Osteoblast (primary cell): ENCODE data around the gene EBPL. TPM values are rescaled to one million over a fixed set of nuclear protein-coding genes. Genes with fewer than 3 reads are reported as not detected.
A peak's percentile ranks its signal among the peaks of the same experiment; 100 is the strongest.

Experiments
- DNase-seq: peaks from one replicate; pipeline ENCODE4 v3.0.0; 2011; ENCODE audit warnings: low spot score, mixed read lengths; ENCODE audit not compliant: insufficient read length; ENCODE audit errors: missing footprints
- H2AFZ ChIP-seq: 2 replicates; pipeline ENCODE4 v1.6.0; 2011; ENCODE audit warnings: mild to moderate bottlenecking, low read length
- H3K27ac ChIP-seq: 2 replicates; pipeline ENCODE4 v1.5.1; 2011; ENCODE audit warnings: mild to moderate bottlenecking, low read depth, low read length, moderate library complexity
- H3K27me3 ChIP-seq: 2 replicates; pipeline ENCODE4 v1.6.0; 2012; ENCODE audit warnings: mild to moderate bottlenecking, control low read depth, inconsistent platforms, low read length, moderate library complexity; ENCODE audit not compliant: insufficient read depth
- H3K36me3 ChIP-seq: 2 replicates; pipeline ENCODE4 v1.5.1; 2011; ENCODE audit warnings: mild to moderate bottlenecking, low read length, control low read depth, moderate library complexity; ENCODE audit not compliant: insufficient read depth
- H3K4me1 ChIP-seq: 2 replicates; pipeline ENCODE4 v1.5.1; 2011; ENCODE audit warnings: mild to moderate bottlenecking, low read length, control low read depth, moderate library complexity; ENCODE audit not compliant: insufficient read depth
- H3K4me2 ChIP-seq: 2 replicates; pipeline ENCODE4 v1.6.0; 2011; ENCODE audit warnings: mild to moderate bottlenecking, low read length; ENCODE audit not compliant: insufficient read depth
- H3K4me3 ChIP-seq: fragments of 200-600 bp; sonication (generic); 3 replicates; pipeline ENCODE4 v1.5.1; 2012; ENCODE audit warnings: mild to moderate bottlenecking, low read length, inconsistent platforms; ENCODE audit not compliant: insufficient read depth
- H3K79me2 ChIP-seq: 2 replicates; pipeline ENCODE4 v1.6.0; 2012; ENCODE audit warnings: mild to moderate bottlenecking, low read length, control low read depth, inconsistent platforms; ENCODE audit not compliant: insufficient read depth
- H3K9me3 ChIP-seq: 2 replicates; pipeline ENCODE4 v1.5.1; 2011; ENCODE audit warnings: low read depth, low read length, control low read depth
- H4K20me1 ChIP-seq: 2 replicates; pipeline ENCODE4 v1.6.0; 2012; ENCODE audit warnings: mild to moderate bottlenecking, low read length, control low read depth; ENCODE audit not compliant: insufficient read depth
- total RNA-seq: library from RNA; depleted of rRNA; stranded (reverse); fragments of >200 nt; gene quantifications from 2 replicates; pipeline ENCODE4 v1.2.3, GENCODE V29; 2012
- TF ChIP-seq, protein P1 (sequence below): IDR thresholded peaks from 2 replicates; pipeline ENCODE4 v1.5.1; 2011; ENCODE audit warnings: mild to moderate bottlenecking, low read depth, low read length, moderate library complexity; ENCODE audit errors: extremely low read depth

Gene EBPL
- total RNA-seq, 1 donor, result 26.1 TPM

DNA sequence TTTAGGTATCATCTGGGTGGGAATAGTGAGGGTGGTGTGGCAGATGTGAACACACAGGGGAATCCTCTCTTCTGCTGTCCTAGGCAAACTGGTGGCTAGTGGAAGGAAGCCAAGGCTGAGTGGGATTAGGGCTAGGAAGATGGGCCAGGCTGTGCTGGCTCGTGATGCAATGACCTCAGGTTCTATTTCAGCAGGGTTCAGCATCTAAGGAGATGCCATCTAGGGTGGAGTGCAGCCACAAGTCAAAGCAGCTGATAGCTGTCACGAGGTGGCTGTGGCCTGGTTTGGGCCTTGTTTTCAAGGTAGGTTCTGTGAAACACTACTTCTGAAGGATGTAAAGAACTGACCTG is 41.3 kb downstream of the EBPL start:
- Histone ChIP-seq H3K27ac (no peak overlapping the region), H3K79me2 (no peaks in the 10 kb centered on the region), H3K4me3 (no peak overlapping the region), H3K27me3 (no peaks in the 10 kb centered on the region), H2AFZ (no peak overlapping the region), H3K4me1 (no peaks in the 10 kb centered on the region), H3K36me3 (no peaks in the 10 kb centered on the region), H4K20me1 (no peaks in the 10 kb centered on the region), H3K9me3 (no peaks in the 10 kb centered on the region), H3K4me2 (no peak overlapping the region)
- TF ChIP-seq, protein P1, sequence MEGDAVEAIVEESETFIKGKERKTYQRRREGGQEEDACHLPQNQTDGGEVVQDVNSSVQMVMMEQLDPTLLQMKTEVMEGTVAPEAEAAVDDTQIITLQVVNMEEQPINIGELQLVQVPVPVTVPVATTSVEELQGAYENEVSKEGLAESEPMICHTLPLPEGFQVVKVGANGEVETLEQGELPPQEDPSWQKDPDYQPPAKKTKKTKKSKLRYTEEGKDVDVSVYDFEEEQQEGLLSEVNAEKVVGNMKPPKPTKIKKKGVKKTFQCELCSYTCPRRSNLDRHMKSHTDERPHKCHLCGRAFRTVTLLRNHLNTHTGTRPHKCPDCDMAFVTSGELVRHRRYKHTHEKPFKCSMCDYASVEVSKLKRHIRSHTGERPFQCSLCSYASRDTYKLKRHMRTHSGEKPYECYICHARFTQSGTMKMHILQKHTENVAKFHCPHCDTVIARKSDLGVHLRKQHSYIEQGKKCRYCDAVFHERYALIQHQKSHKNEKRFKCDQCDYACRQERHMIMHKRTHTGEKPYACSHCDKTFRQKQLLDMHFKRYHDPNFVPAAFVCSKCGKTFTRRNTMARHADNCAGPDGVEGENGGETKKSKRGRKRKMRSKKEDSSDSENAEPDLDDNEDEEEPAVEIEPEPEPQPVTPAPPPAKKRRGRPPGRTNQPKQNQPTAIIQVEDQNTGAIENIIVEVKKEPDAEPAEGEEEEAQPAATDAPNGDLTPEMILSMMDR, result no peak
- DNase-seq, result no peak

DNA sequence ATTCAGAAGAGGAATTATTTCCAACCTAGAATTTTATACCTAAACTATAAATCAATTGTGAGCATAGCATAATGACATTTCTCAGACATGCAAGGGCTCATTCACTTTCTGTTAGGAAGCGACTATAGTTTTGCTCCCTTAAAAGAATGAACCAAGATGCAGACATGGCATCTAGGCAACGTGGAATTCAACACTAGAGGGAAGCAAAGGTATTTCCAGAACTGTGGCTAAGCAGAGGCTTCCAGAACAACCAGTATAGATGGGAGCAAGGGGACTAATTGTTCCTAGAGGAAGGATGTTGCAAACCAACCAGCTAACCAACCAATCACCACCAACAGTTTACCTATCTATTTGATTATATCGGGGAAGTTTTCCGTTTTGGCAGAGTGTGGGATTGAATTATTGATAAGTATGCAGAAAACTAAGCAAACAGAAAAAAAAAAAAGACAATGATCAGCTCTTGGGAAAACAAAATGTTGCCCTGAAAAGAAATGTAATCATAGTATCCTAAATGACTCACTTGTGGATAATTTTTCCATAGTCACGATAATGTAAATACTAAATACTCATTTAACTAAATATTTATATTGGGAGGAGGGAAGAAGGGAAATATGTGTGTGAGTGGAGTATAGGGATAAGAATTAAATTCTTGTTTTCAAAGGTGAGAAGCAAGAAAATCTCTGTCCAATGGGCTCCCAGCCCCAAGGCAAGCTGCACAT is 41.9 kb downstream of the EBPL start:
- Histone ChIP-seq H3K79me2 (no peaks in the 10 kb centered on the region), H3K27me3 (no peaks in the 10 kb centered on the region), H3K36me3 (no peaks in the 10 kb centered on the region), H3K9me3 (no peaks in the 10 kb centered on the region), H3K4me2 (no peak overlapping the region), H3K27ac (no peak overlapping the region), H3K4me1 (no peaks in the 10 kb centered on the region), H2AFZ (no peak overlapping the region), H3K4me3 (no peak overlapping the region), H4K20me1 (no peaks in the 10 kb centered on the region)
- TF ChIP-seq, protein P1, result peak; percentile 48
- peak; percentile 87 for DNase-seq

DNA sequence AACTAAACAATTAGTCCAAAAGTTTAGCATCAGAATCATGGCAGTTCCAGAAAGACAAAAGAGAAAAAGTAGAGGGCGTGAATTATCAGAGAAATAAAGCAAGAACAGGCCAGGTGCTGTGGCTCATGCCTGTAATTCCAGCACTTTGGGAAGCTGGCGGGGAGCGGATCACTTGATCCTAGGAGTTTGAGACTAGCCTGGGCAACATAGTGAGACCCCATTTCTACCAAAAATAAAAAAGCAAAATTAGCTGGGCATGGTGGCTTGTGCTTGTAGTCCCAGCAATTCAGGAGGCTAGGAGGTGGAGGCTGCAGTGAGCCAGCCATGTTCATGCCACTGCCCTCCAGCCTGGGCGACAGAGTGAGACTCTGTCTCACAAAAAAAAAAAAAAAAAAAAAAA is 44.6 kb downstream of the EBPL start:
- Histone ChIP-seq H3K36me3 (no peaks in the 10 kb centered on the region), H2AFZ (no peak overlapping the region), H3K27ac (no peak overlapping the region), H3K4me2 (no peak overlapping the region), H3K4me1 (peaks cover 2% of the 10 kb centered on the region), H4K20me1 (no peaks in the 10 kb centered on the region), H3K9me3 (no peaks in the 10 kb centered on the region), H3K79me2 (no peaks in the 10 kb centered on the region), H3K27me3 (no peaks in the 10 kb centered on the region), H3K4me3 (no peak overlapping the region)
- TF ChIP-seq, protein P1, result no peak
- DNase-seq, result no peak

- Histone ChIP-seq H3K9me3 (no peaks in the 10 kb centered on the region), H3K36me3 (no peaks in the 10 kb centered on the region), H4K20me1 (no peaks in the 10 kb centered on the region), H3K27me3 (no peaks in the 10 kb centered on the region), H3K79me2 (no peaks in the 10 kb centered on the region), H3K27ac (no peak overlapping the region), H3K4me3 (no peak overlapping the region), H3K4me2 (no peak overlapping the region), H3K4me1 (peaks cover 6% of the 10 kb centered on the region), H2AFZ (no peak overlapping the region)
- TF ChIP-seq, protein P1, result no peak
- DNase-seq, result no peak
These were observed 45.8 kb downstream of the EBPL start for GRCh38 chr13:49645451-49645850.
